Cortex of kidney (tissue), 1 donor: Measurements from ENCODE around the gene SHC2.
"Not testable (repeated sequence)": the region's sequence is repeated elsewhere in the genome, so short reads cannot be mapped to it uniquely, and the experiment has no call there.

ENCODE experiments used
- DNase-seq: peaks from one replicate; lab custom pipeline; 2025; lab: John Stamatoyannopoulos, UW

Gene SHC2

GRCh38 chr19:406135-406781 lies 54.6 kb downstream of the SHC2 start:
- no peak for DNase-seq

- no peak for DNase-seq
These were observed 55.5 kb downstream of the SHC2 start for GRCh38 chr19:405121-405965.

- no peak for DNase-seq
These were observed 57.4 kb downstream of the SHC2 start for GRCh38 chr19:403221-404027.

- no peak for DNase-seq
These were observed 58.0 kb downstream of the SHC2 start for GRCh38 chr19:402786-403185.

- no peak for DNase-seq
These were observed 58.8 kb downstream of the SHC2 start for GRCh38 chr19:401866-402511.

- no peak for DNase-seq
These were observed 59.6 kb downstream of the SHC2 start for GRCh38 chr19:400976-401865.

- DNase-seq: no peak
These were observed 61.5 kb downstream of the SHC2 start for GRCh38 chr19:399370-399769.

- DNase-seq: no peak
These were observed 62.1 kb downstream of the SHC2 start for GRCh38 chr19:398719-399118.

GRCh38 chr19:397941-398706 lies 62.7 kb downstream of the SHC2 start:
- DNase-seq: no peak

GRCh38 chr19:397321-397720 lies 63.5 kb downstream of the SHC2 start:
- DNase-seq: no peak

- no peak for DNase-seq
These were observed 65.4 kb downstream of the SHC2 start for GRCh38 chr19:395467-395866.

- DNase-seq: not testable (repeated sequence)
These were observed 66.0 kb downstream of the SHC2 start for GRCh38 chr19:394857-395256.

- not testable (repeated sequence) for DNase-seq
These were observed 67.3 kb downstream of the SHC2 start for GRCh38 chr19:393560-393959.

- DNase-seq: no peak
These were observed 68.4 kb downstream of the SHC2 start for GRCh38 chr19:392375-392970.

- DNase-seq: no peak
These were observed 69.0 kb downstream of the SHC2 start for GRCh38 chr19:391726-392374.

GRCh38 chr19:391207-391557 lies 69.7 kb downstream of the SHC2 start:
- DNase-seq: no peak

GRCh38 chr19:390386-391206 lies 70.2 kb downstream of the SHC2 start:
- DNase-seq: no peak

GRCh38 chr19:389935-390289 lies 70.9 kb downstream of the SHC2 start:
- no peak for DNase-seq
